ENCODE results near the gene PRPF19.

PRPF19 gene

GRCh38 chr11:60852982-60853950, 53.1 kb downstream of the PRPF19 start:
- Histone ChIP-seq H3F3A (ENCODE audit: low read depth) (no peaks in the 10 kb centered on the region), H3K9ac (ENCODE audit: low read depth, low read length, poor library complexity, severe bottlenecking) (peak overlapping the region; percentile 71), H3K36me3 (ENCODE audit: insufficient read depth, low read length) (peaks cover 20% of the 10 kb centered on the region; the same call in 1 of the 2 replicates), H3K9me3 (ENCODE audit: insufficient read depth, low read depth, low read length) (no peaks in the 10 kb centered on the region), H3K4me1 (ENCODE audit: insufficient read depth, low read length, poor library complexity, severe bottlenecking) (peaks cover 70% of the 10 kb centered on the region), H3K4me2 (ENCODE audit: low read depth, low read length, poor library complexity, severe bottlenecking) (peak overlapping the region; percentile 89), H4K20me1 (ENCODE audit: insufficient read depth, low read length, poor library complexity, severe bottlenecking) (no peaks in the 10 kb centered on the region), H2AFZ (ENCODE audit: low read length) (no peak overlapping the region), H3K9me2 (replicated peaks; ENCODE audit: low read depth, low read length) (no peaks in the 10 kb centered on the region), H3K79me2 (ENCODE audit: insufficient read depth, low read length) (peaks cover 61% of the 10 kb centered on the region), H3K27me3 (ENCODE audit: insufficient read depth, low read length, poor library complexity, severe bottlenecking) (no peaks in the 10 kb centered on the region), H3K4me3 (ENCODE audit: low read length, poor library complexity, severe bottlenecking) (peak overlapping the region; percentile 72)
- TF ChIP-seq EZH2phosphoT487 (IDR thresholded peaks at IDR 0.05; ENCODE audit: borderline replicate concordance) (no peak), CTCF (conservative IDR thresholded peaks at IDR 0.05; ENCODE audit: low read length) (no peak)

GRCh38 chr11:60852117-60852981, 54.0 kb downstream of the PRPF19 start:
- H4K20me1 ChIP-seq (ENCODE audit: insufficient read depth, low read length, poor library complexity, severe bottlenecking), result no peaks in the 10 kb centered on the region
- H3K4me3 ChIP-seq (ENCODE audit: low read length, poor library complexity, severe bottlenecking), result no peak overlapping the region
- H3F3A ChIP-seq (ENCODE audit: low read depth), result no peaks in the 10 kb centered on the region
- no peak overlapping the region for H3K9ac ChIP-seq (ENCODE audit: low read depth, low read length, poor library complexity, severe bottlenecking)
- peaks cover 69% of the 10 kb centered on the region for H3K79me2 ChIP-seq (ENCODE audit: insufficient read depth, low read length)
- H2AFZ ChIP-seq (ENCODE audit: low read length), result no peak overlapping the region
- H3K36me3 ChIP-seq (ENCODE audit: insufficient read depth, low read length), result peaks cover 20% of the 10 kb centered on the region; the same call in 1 of the 2 replicates
- H3K9me3 ChIP-seq (ENCODE audit: insufficient read depth, low read depth, low read length), result no peaks in the 10 kb centered on the region
- no peak overlapping the region for H3K4me2 ChIP-seq (ENCODE audit: low read depth, low read length, poor library complexity, severe bottlenecking)
- peaks cover 69% of the 10 kb centered on the region for H3K4me1 ChIP-seq (ENCODE audit: insufficient read depth, low read length, poor library complexity, severe bottlenecking)
- no peak for TF ChIP-seq CTCF (conservative IDR thresholded peaks at IDR 0.05; ENCODE audit: low read length)
- TF ChIP-seq EZH2phosphoT487 (IDR thresholded peaks at IDR 0.05; ENCODE audit: borderline replicate concordance), result no peak
- no peaks in the 10 kb centered on the region for H3K27me3 ChIP-seq (ENCODE audit: insufficient read depth, low read length, poor library complexity, severe bottlenecking)
- H3K9me2 ChIP-seq (replicated peaks; ENCODE audit: low read depth, low read length), result no peaks in the 10 kb centered on the region

GRCh38 chr11:60851327-60852104, 54.9 kb downstream of the PRPF19 start:
- Histone ChIP-seq H3K36me3 (ENCODE audit: insufficient read depth, low read length) (peaks cover 20% of the 10 kb centered on the region; the same call in 1 of the 2 replicates), H3K4me1 (ENCODE audit: insufficient read depth, low read length, poor library complexity, severe bottlenecking) (peaks cover 60% of the 10 kb centered on the region)

More at GRCh38 chr11:60851327-60852104, 54.9 kb downstream of the PRPF19 start:
- no peak for TF ChIP-seq CTCF (conservative IDR thresholded peaks at IDR 0.05; ENCODE audit: low read length)
- TF ChIP-seq EZH2phosphoT487 (IDR thresholded peaks at IDR 0.05; ENCODE audit: borderline replicate concordance), result no peak
- Histone ChIP-seq H3K4me3 (ENCODE audit: low read length, poor library complexity, severe bottlenecking) (no peak overlapping the region), H3K27me3 (ENCODE audit: insufficient read depth, low read length, poor library complexity, severe bottlenecking) (no peaks in the 10 kb centered on the region), H3K79me2 (ENCODE audit: insufficient read depth, low read length) (peaks cover 70% of the 10 kb centered on the region), H3K9me3 (ENCODE audit: insufficient read depth, low read depth, low read length) (no peaks in the 10 kb centered on the region), H3K4me2 (ENCODE audit: low read depth, low read length, poor library complexity, severe bottlenecking) (no peak overlapping the region), H3F3A (ENCODE audit: low read depth) (no peaks in the 10 kb centered on the region), H3K9ac (ENCODE audit: low read depth, low read length, poor library complexity, severe bottlenecking) (no peak overlapping the region), H4K20me1 (ENCODE audit: insufficient read depth, low read length, poor library complexity, severe bottlenecking) (no peaks in the 10 kb centered on the region), H3K9me2 (replicated peaks; ENCODE audit: low read depth, low read length) (no peaks in the 10 kb centered on the region), H2AFZ (ENCODE audit: low read length) (no peak overlapping the region)
